ENCODE results near the gene PNRC2.

GRCh38 chr1:23911921-23912320, 47.7 kb upstream of the PNRC2 start:
- no peak for TF ChIP-seq CTCF (IDR thresholded peaks at IDR 0.05; ENCODE audit: insufficient read depth, low read length, poor library complexity, severe bottlenecking)
- TF ChIP-seq EZH2phosphoT487 (conservative IDR thresholded peaks at IDR 0.05; ENCODE audit: low read length), result no peak

Data from SU-DHL-6 (cell line).